Activated B cell treated with CpG ODN at 0.5 μM for 24 hours (primary cell): ENCODE results near the gene TPSAB1. TPM values are rescaled to one million over a fixed set of nuclear protein-coding genes. Genes with fewer than 3 reads are reported as not detected.
"Not testable (repeated sequence)": the region's sequence is repeated elsewhere in the genome, so short reads cannot be mapped to it uniquely, and the experiment has no call there.

ENCODE experiments used
- ATAC-seq: fragments of 200-7000 bp; cut with Tn5 transposase; one replicate; pipeline ENCODE4 v1.10.0; 2021; ENCODE audit warnings: low read depth, mild to moderate bottlenecking, moderate library complexity
- CTCF ChIA-PET: fragments of 350-600 bp; sonication (Branson Sonifier 250); formaldehyde crosslinking; loops from one replicate; lab custom pipeline; 2021; ENCODE audit warnings: antibody characterized with exemption; lab: Charles Lee
- POLR2A ChIA-PET: fragments of 350-600 bp; sonication (Branson Sonifier 250); formaldehyde crosslinking; loops from one replicate; lab custom pipeline; 2021; ENCODE audit warnings: antibody characterized with exemption; lab: Charles Lee
- DNase-seq: peaks from one replicate; pipeline ENCODE4 v3.0.0; 2022
- H3K27ac Mint-ChIP-seq: one replicate; pipeline ENCODE4 v1.8.0; 2020; ENCODE audit warnings: mixed read lengths
- H3K27me3 Mint-ChIP-seq: one replicate; pipeline ENCODE4 v1.8.0; 2021; ENCODE audit warnings: mixed read lengths
- H3K36me3 Mint-ChIP-seq: one replicate; pipeline ENCODE4 v1.8.0; 2021; ENCODE audit warnings: low read depth, mixed read lengths
- H3K4me1 Mint-ChIP-seq: one replicate; pipeline ENCODE4 v1.8.0; 2021; ENCODE audit warnings: mixed read lengths
- H3K4me3 Mint-ChIP-seq: one replicate; pipeline ENCODE4 v1.8.0; 2020; ENCODE audit warnings: mild to moderate bottlenecking, mixed read lengths
- H3K9me3 Mint-ChIP-seq: one replicate; pipeline ENCODE4 v1.8.0; 2020; ENCODE audit warnings: mixed read lengths
- CTCF ChIP-seq: fragments of 200-600 bp; IDR thresholded peaks from one replicate; pipeline ENCODE4 v1.8.0; 2022; ENCODE audit warnings: antibody characterized with exemption, mild to moderate bottlenecking
- intact Hi-C: fragments of 100-400 bp; cut with micrococcal nuclease; formaldehyde crosslinking; loops from one replicate; pipeline ENCODE4 v1.15.1; 2024
- total RNA-seq: library from RNA; stranded (reverse); gene quantifications from 2 replicates; pipeline ENCODE4 v1.2.3, GENCODE V29; 2022

The TPSAB1 gene
- total RNA-seq, 1 donor from 2014 or later: not detected

- Mint-ChIP-seq H3K36me3 (no peaks in the 10 kb centered on the region), H3K4me3 (no peak overlapping the region), H3K27me3 (peaks cover 3% of the 10 kb centered on the region), H3K9me3 (peaks cover 2% of the 10 kb centered on the region), H3K4me1 (no peaks in the 10 kb centered on the region), H3K27ac (no peak overlapping the region)
- no peak for TF ChIP-seq CTCF
- POLR2A ChIA-PET: no interaction called here
- intact Hi-C loops: loop anchor here (2.0 kb wide), 1 partner anchor 382 kb away; no protein-coding TSS in a partner anchor
- peak; percentile 29 for DNase-seq
- CTCF ChIA-PET: no interaction called here
- no peak for ATAC-seq
Observed at GRCh38 chr16:1194665-1195392, 45.7 kb upstream of the TPSAB1 start.

- CTCF ChIA-PET: no interaction called here
- H3K4me1 Mint-ChIP-seq: no peaks in the 10 kb centered on the region
- no peak for DNase-seq
- no peaks in the 10 kb centered on the region for H3K36me3 Mint-ChIP-seq
- TF ChIP-seq CTCF: no peak
- POLR2A ChIA-PET: no interaction called here
- H3K27me3 Mint-ChIP-seq: peaks cover 3% of the 10 kb centered on the region
- intact Hi-C loops: loop anchor here (2.0 kb wide), 1 partner anchor 383 kb away; no protein-coding TSS in a partner anchor
- peaks cover 3% of the 10 kb centered on the region for H3K9me3 Mint-ChIP-seq
- no peak for ATAC-seq
- no peak overlapping the region for H3K4me3 Mint-ChIP-seq
- no peak overlapping the region for H3K27ac Mint-ChIP-seq
Observed at GRCh38 chr16:1195393-1195666, 45.2 kb upstream of the TPSAB1 start.

GRCh38 chr16:1196494-1196893, 44.0 kb upstream of the TPSAB1 start:
- intact Hi-C loops: no loop called here
- no peaks in the 10 kb centered on the region for H3K36me3 Mint-ChIP-seq
- H3K9me3 Mint-ChIP-seq: peaks cover 3% of the 10 kb centered on the region

DNA sequence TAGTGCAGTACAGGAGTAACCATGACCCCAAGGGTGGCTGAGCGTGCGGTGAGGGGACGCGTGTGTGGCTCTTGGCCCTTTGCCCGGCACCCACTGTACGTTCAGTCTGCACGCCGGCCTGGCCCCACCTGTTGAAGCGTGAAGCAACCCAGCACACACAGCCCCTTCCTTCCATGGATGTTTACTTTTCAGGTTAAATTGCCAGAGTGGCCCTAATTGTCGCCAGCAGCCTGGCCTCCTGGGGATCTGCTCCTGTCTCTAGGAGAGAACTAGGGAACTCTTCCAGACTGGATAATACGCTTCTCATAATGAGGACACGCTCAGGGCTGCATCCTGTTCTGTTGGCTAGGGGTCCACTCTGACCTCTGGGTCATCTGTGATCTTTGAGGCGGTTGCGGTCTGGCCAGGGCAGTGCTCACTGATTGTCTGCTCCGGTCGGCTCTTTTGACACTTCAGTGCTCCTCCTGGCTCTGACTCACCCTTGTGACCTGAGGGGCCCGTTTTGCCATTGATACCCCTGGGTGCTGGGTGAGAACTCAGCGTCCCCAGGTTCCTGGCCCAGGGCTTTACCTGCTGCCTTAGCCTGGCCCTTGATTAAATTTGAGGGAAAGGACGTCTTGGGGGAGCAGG, 43.2 kb upstream of the TPSAB1 start:
- no peak overlapping the region for H3K27ac Mint-ChIP-seq
- CTCF ChIA-PET: no interaction called here
- peaks cover 3% of the 10 kb centered on the region for H3K9me3 Mint-ChIP-seq
- intact Hi-C loops: no loop called here
- no peak for ATAC-seq
- no peaks in the 10 kb centered on the region for H3K36me3 Mint-ChIP-seq
- peaks cover 3% of the 10 kb centered on the region for H3K27me3 Mint-ChIP-seq
- TF ChIP-seq CTCF: no peak
- no peak for DNase-seq
- H3K4me1 Mint-ChIP-seq: no peaks in the 10 kb centered on the region
- H3K4me3 Mint-ChIP-seq: no peak overlapping the region
- POLR2A ChIA-PET: no interaction called here

More at GRCh38 chr16:1196494-1196893, 44.0 kb upstream of the TPSAB1 start:
- no peak for ATAC-seq
- no peak overlapping the region for H3K27ac Mint-ChIP-seq
- ChIA-PET CTCF (no interaction called here), POLR2A (no interaction called here)
- no peak for DNase-seq
- H3K4me1 Mint-ChIP-seq: no peaks in the 10 kb centered on the region
- no peak overlapping the region for H3K4me3 Mint-ChIP-seq
- H3K27me3 Mint-ChIP-seq: peaks cover 3% of the 10 kb centered on the region
- no peak for TF ChIP-seq CTCF

GRCh38 chr16:1198194-1198593, 42.3 kb upstream of the TPSAB1 start:
- DNase-seq (no peak), ATAC-seq (no peak)
- POLR2A ChIA-PET: no interaction called here
- H3K4me1 Mint-ChIP-seq: no peaks in the 10 kb centered on the region
- CTCF ChIA-PET: no interaction called here
- peaks cover 3% of the 10 kb centered on the region for H3K9me3 Mint-ChIP-seq
- H3K4me3 Mint-ChIP-seq: no peak overlapping the region
- no peak for TF ChIP-seq CTCF
- no peaks in the 10 kb centered on the region for H3K27me3 Mint-ChIP-seq
- no peak overlapping the region for H3K27ac Mint-ChIP-seq
- H3K36me3 Mint-ChIP-seq: no peaks in the 10 kb centered on the region
- intact Hi-C loops: no loop called here

GRCh38 chr16:1198671-1199346, 41.7 kb upstream of the TPSAB1 start:
- H3K36me3 Mint-ChIP-seq, H3K9me3 Mint-ChIP-seq, H3K27ac Mint-ChIP-seq, DNase-seq, POLR2A ChIA-PET, intact Hi-C loops, ATAC-seq, CTCF ChIA-PET, H3K4me1 Mint-ChIP-seq, H3K27me3 Mint-ChIP-seq, H3K4me3 Mint-ChIP-seq: not testable (repeated sequence)
